SK-N-SH (cell line): ENCODE measurements around the gene GRIA1.

ENCODE experiments used
- CTCF ChIP-seq: fragments of 200-600 bp; sonication (generic); IDR thresholded peaks from 2 replicates; pipeline ENCODE4 v1.6.1; 2017; ENCODE audit warnings: antibody characterized with exemption, mild to moderate bottlenecking, moderate library complexity
- RCOR1 ChIP-seq: fragments of 150-350 bp; IDR thresholded peaks from 2 replicates; pipeline ENCODE4 v1.6.1; 2017; ENCODE audit warnings: antibody characterized with exemption, low read length

GRCh38 chr5:153508700-153509099 is 18.2 kb downstream of the GRIA1 start:
- TF ChIP-seq CTCF (no peak), RCOR1 (no peak)
